ENCODE measurements around the gene STX4.

Gene STX4

GRCh38 chr16:31031276-31031675, 2.1 kb upstream of the STX4 start:
- H3K36me3 ChIP-seq (ENCODE audit: control insufficient read depth, low read depth, low read length) = no peaks in the 10 kb centered on the region
- no peak overlapping the region for H3K4me3 ChIP-seq (ENCODE audit: low read length)
- no peak overlapping the region for H3K9ac ChIP-seq (ENCODE audit: low read length)
- peaks cover 2% of the 10 kb centered on the region for H3K4me1 ChIP-seq (ENCODE audit: control insufficient read depth, low read depth, low read length)
- no peak overlapping the region for H3K27ac ChIP-seq (ENCODE audit: low read length)
- H3K9me3 ChIP-seq (ENCODE audit: control insufficient read depth, low read depth, low read length) = no peaks in the 10 kb centered on the region
- no peaks in the 10 kb centered on the region for H3K27me3 ChIP-seq (ENCODE audit: control insufficient read depth, insufficient read depth, low read length)

- Histone ChIP-seq H3K9me3 (ENCODE audit: control insufficient read depth, low read depth, low read length) (no peaks in the 10 kb centered on the region), H3K4me1 (ENCODE audit: control insufficient read depth, low read depth, low read length) (peaks cover 2% of the 10 kb centered on the region), H3K27ac (ENCODE audit: low read length) (no peak overlapping the region), H3K27me3 (ENCODE audit: control insufficient read depth, insufficient read depth, low read length) (no peaks in the 10 kb centered on the region), H3K36me3 (ENCODE audit: control insufficient read depth, low read depth, low read length) (no peaks in the 10 kb centered on the region), H3K9ac (ENCODE audit: low read length) (peak overlapping the region; percentile 60), H3K4me3 (ENCODE audit: low read length) (peak overlapping the region; percentile 98)
These were observed 543 bp downstream of the STX4 start for GRCh38 chr16:31033709-31034492.

DNA sequence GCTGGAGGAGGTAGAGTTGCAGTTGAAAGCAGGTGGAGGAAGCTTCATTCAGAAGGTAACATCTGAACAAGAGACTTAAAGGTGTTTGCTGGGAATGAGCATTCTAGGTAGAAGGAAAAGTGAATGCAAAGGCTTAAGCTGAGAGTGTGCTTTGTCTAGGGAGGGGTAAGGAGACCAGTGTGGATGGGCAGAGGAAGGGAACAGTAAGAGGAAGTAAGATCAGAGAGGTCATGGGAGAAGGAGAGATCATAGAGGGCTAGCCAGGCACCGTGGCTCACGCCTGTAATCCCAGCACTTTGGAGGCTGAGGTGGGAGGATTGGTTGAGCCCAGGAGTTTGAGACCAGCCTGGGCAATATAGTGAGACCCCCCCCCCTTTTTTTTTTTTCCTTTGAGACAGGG, 3.3 kb downstream of the STX4 start:
- Histone ChIP-seq H3K9me3 (ENCODE audit: control insufficient read depth, low read depth, low read length) (no peaks in the 10 kb centered on the region), H3K4me1 (ENCODE audit: control insufficient read depth, low read depth, low read length) (peaks cover 2% of the 10 kb centered on the region), H3K27ac (ENCODE audit: low read length) (no peak overlapping the region), H3K4me3 (ENCODE audit: low read length) (no peak overlapping the region), H3K9ac (ENCODE audit: low read length) (no peak overlapping the region), H3K27me3 (ENCODE audit: control insufficient read depth, insufficient read depth, low read length) (no peaks in the 10 kb centered on the region), H3K36me3 (ENCODE audit: control insufficient read depth, low read depth, low read length) (no peaks in the 10 kb centered on the region)

DNA sequence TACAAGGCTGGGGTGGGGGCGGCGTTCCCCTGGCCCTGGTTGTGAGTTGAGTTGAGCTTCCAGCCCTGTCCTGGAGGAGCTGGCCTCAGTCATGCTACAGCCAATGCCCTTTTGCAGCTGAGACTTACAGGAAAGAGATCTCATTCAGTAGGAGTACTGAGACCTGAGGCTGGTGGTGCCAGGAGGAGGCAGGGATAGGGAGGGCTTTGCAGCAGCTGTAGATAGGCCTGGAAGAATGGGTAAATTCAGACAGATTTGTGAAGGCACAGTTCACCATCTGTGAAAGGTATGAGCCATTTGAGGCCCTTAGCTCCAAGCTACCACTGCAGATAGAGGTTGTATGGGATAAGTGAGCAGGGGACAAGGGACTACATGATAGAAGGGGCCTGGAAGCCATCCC, 5.6 kb downstream of the STX4 start:
- Histone ChIP-seq H3K9ac (ENCODE audit: low read length) (no peak overlapping the region), H3K27me3 (ENCODE audit: control insufficient read depth, insufficient read depth, low read length) (no peaks in the 10 kb centered on the region), H3K27ac (ENCODE audit: low read length) (no peak overlapping the region), H3K4me3 (ENCODE audit: low read length) (no peak overlapping the region), H3K9me3 (ENCODE audit: control insufficient read depth, low read depth, low read length) (no peaks in the 10 kb centered on the region), H3K4me1 (ENCODE audit: control insufficient read depth, low read depth, low read length) (peaks cover 2% of the 10 kb centered on the region), H3K36me3 (ENCODE audit: control insufficient read depth, low read depth, low read length) (no peaks in the 10 kb centered on the region)

- no peaks in the 10 kb centered on the region for H3K4me1 ChIP-seq (ENCODE audit: control insufficient read depth, low read depth, low read length)
- H3K27me3 ChIP-seq (ENCODE audit: control insufficient read depth, insufficient read depth, low read length) = no peaks in the 10 kb centered on the region
- no peak overlapping the region for H3K9ac ChIP-seq (ENCODE audit: low read length)
- H3K9me3 ChIP-seq (ENCODE audit: control insufficient read depth, low read depth, low read length) = no peaks in the 10 kb centered on the region
- no peak overlapping the region for H3K27ac ChIP-seq (ENCODE audit: low read length)
- no peaks in the 10 kb centered on the region for H3K36me3 ChIP-seq (ENCODE audit: control insufficient read depth, low read depth, low read length)
- H3K4me3 ChIP-seq (ENCODE audit: low read length) = no peak overlapping the region
These were observed 9.5 kb downstream of the STX4 start for GRCh38 chr16:31042866-31043265.

DNA sequence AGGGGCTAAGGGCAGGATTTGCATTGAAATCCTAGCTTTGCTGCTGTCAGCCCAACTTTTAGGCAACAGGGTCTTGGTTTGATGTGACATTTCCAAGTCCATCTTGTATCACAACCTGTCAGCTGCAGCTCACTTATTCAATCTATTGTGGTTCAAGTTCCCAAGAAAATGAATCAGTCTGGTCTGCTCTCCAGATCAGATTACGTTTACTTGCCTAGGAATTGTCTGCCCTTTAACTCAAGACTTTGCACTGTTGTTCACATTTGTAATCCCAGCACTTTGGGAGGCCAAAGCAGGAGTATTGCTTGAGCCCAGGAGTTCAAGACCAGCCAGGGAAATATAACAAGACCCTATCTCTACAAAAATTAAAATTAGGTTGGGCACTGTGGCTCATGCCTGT, 10.0 kb downstream of the STX4 start:
- Histone ChIP-seq H3K27me3 (ENCODE audit: control insufficient read depth, insufficient read depth, low read length) (no peaks in the 10 kb centered on the region), H3K9me3 (ENCODE audit: control insufficient read depth, low read depth, low read length) (no peaks in the 10 kb centered on the region), H3K36me3 (ENCODE audit: control insufficient read depth, low read depth, low read length) (no peaks in the 10 kb centered on the region), H3K4me1 (ENCODE audit: control insufficient read depth, low read depth, low read length) (no peaks in the 10 kb centered on the region), H3K4me3 (ENCODE audit: low read length) (no peak overlapping the region), H3K27ac (ENCODE audit: low read length) (no peak overlapping the region), H3K9ac (ENCODE audit: low read length) (no peak overlapping the region)

DNA sequence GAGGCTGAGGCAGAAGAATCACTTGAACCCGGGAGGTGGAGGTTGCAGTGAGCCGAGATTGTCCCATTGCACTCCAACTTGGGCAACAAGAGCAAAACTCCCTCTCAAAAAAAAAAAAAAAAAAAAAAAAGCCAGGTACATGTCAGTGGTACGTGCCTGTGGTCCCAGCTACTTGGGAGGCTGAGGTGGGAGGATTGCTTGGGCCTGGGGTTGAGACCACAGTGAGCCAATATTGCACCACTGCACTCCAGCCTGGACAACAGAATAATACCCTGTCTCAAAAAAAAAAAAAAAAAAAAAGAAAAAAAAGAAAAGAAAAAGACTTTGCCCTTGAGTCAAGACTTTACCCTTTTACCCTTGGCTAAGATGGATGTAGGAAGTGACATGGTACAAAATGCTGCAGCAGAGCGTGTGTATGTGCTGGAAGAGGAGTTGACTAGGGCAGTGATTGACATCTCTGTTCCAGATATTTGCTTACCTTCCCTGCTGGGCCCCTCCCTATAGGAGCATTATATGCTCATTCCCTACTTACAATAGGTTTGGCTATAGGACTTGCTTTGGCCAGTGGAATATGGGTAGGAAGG, 10.6 kb downstream of the STX4 start:
- Histone ChIP-seq H3K36me3 (ENCODE audit: control insufficient read depth, low read depth, low read length) (no peaks in the 10 kb centered on the region), H3K4me1 (ENCODE audit: control insufficient read depth, low read depth, low read length) (no peaks in the 10 kb centered on the region), H3K4me3 (ENCODE audit: low read length) (no peak overlapping the region), H3K27ac (ENCODE audit: low read length) (no peak overlapping the region), H3K9me3 (ENCODE audit: control insufficient read depth, low read depth, low read length) (no peaks in the 10 kb centered on the region), H3K9ac (ENCODE audit: low read length) (no peak overlapping the region), H3K27me3 (ENCODE audit: control insufficient read depth, insufficient read depth, low read length) (no peaks in the 10 kb centered on the region)

GRCh38 chr16:31050280-31051030, 17.1 kb downstream of the STX4 start:
- no peak overlapping the region for H3K27ac ChIP-seq (ENCODE audit: low read length)
- no peaks in the 10 kb centered on the region for H3K36me3 ChIP-seq (ENCODE audit: control insufficient read depth, low read depth, low read length)
- no peaks in the 10 kb centered on the region for H3K4me1 ChIP-seq (ENCODE audit: control insufficient read depth, low read depth, low read length)
- no peaks in the 10 kb centered on the region for H3K9me3 ChIP-seq (ENCODE audit: control insufficient read depth, low read depth, low read length)
- H3K27me3 ChIP-seq (ENCODE audit: control insufficient read depth, insufficient read depth, low read length) = no peaks in the 10 kb centered on the region
- no peak overlapping the region for H3K9ac ChIP-seq (ENCODE audit: low read length)
- no peak overlapping the region for H3K4me3 ChIP-seq (ENCODE audit: low read length)

DNA sequence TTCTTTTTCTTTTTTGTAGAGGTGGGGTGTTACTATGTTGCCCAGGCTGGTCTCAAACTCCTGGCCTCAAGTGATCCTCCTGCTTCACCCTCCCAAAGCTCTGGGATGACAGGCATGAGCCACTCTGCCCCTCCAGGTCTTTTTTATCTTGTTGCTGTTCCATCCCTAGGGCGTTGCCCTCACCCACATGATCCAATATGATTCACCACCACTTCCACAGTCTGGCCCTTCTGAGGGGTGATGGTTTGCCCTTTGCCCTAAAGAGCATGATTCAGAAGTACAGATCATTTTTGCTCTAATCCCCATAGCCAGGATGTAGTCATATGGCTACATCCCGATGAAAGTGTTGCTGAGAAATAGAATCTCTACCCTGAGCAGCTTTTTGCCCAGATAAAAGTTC, 18.8 kb downstream of the STX4 start:
- H3K9me3 ChIP-seq (ENCODE audit: control insufficient read depth, low read depth, low read length) = no peaks in the 10 kb centered on the region
- no peak overlapping the region for H3K27ac ChIP-seq (ENCODE audit: low read length)
- H3K27me3 ChIP-seq (ENCODE audit: control insufficient read depth, insufficient read depth, low read length) = no peaks in the 10 kb centered on the region
- no peak overlapping the region for H3K4me3 ChIP-seq (ENCODE audit: low read length)
- H3K9ac ChIP-seq (ENCODE audit: low read length) = no peak overlapping the region
- H3K36me3 ChIP-seq (ENCODE audit: control insufficient read depth, low read depth, low read length) = no peaks in the 10 kb centered on the region
- peaks cover 3% of the 10 kb centered on the region for H3K4me1 ChIP-seq (ENCODE audit: control insufficient read depth, low read depth, low read length)

DNA sequence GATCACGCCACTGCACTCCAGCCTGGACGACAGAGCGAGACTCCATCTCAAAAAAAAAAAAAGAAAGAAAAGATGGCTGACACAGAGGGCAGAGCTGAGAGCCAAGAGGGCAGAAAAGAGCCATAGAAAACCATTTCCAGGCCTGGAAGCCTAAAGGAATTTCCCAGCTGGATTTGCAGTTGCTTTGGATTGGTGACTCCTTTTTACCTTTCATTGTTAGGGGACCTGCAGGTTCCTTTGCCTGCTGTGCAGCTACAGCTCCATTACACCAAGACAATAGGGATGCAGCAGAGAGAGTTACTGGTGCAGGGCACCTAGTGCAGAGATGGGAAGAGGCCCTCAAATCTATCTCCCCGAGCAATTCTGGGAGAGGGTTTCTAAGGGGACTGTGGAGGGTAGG, 22.3 kb downstream of the STX4 start:
- peaks cover 3% of the 10 kb centered on the region for H3K4me1 ChIP-seq (ENCODE audit: control insufficient read depth, low read depth, low read length)
- no peak overlapping the region for H3K4me3 ChIP-seq (ENCODE audit: low read length)
- H3K36me3 ChIP-seq (ENCODE audit: control insufficient read depth, low read depth, low read length) = peaks cover 5% of the 10 kb centered on the region
- H3K9me3 ChIP-seq (ENCODE audit: control insufficient read depth, low read depth, low read length) = no peaks in the 10 kb centered on the region
- no peaks in the 10 kb centered on the region for H3K27me3 ChIP-seq (ENCODE audit: control insufficient read depth, insufficient read depth, low read length)
- no peak overlapping the region for H3K9ac ChIP-seq (ENCODE audit: low read length)
- H3K27ac ChIP-seq (ENCODE audit: low read length) = no peak overlapping the region

- no peaks in the 10 kb centered on the region for H3K9me3 ChIP-seq (ENCODE audit: control insufficient read depth, low read depth, low read length)
- H3K27ac ChIP-seq (ENCODE audit: low read length) = no peak overlapping the region
These were observed 27.9 kb downstream of the STX4 start for GRCh38 chr16:31061126-31061812.

More at GRCh38 chr16:31061126-31061812, 27.9 kb downstream of the STX4 start:
- H3K9ac ChIP-seq (ENCODE audit: low read length) = no peak overlapping the region
- H3K27me3 ChIP-seq (ENCODE audit: control insufficient read depth, insufficient read depth, low read length) = no peaks in the 10 kb centered on the region
- no peaks in the 10 kb centered on the region for H3K4me1 ChIP-seq (ENCODE audit: control insufficient read depth, low read depth, low read length)
- peaks cover 19% of the 10 kb centered on the region for H3K36me3 ChIP-seq (ENCODE audit: control insufficient read depth, low read depth, low read length)
- no peak overlapping the region for H3K4me3 ChIP-seq (ENCODE audit: low read length)
